ENCODE results near the gene TSPAN7.

TSPAN7 gene

DNA sequence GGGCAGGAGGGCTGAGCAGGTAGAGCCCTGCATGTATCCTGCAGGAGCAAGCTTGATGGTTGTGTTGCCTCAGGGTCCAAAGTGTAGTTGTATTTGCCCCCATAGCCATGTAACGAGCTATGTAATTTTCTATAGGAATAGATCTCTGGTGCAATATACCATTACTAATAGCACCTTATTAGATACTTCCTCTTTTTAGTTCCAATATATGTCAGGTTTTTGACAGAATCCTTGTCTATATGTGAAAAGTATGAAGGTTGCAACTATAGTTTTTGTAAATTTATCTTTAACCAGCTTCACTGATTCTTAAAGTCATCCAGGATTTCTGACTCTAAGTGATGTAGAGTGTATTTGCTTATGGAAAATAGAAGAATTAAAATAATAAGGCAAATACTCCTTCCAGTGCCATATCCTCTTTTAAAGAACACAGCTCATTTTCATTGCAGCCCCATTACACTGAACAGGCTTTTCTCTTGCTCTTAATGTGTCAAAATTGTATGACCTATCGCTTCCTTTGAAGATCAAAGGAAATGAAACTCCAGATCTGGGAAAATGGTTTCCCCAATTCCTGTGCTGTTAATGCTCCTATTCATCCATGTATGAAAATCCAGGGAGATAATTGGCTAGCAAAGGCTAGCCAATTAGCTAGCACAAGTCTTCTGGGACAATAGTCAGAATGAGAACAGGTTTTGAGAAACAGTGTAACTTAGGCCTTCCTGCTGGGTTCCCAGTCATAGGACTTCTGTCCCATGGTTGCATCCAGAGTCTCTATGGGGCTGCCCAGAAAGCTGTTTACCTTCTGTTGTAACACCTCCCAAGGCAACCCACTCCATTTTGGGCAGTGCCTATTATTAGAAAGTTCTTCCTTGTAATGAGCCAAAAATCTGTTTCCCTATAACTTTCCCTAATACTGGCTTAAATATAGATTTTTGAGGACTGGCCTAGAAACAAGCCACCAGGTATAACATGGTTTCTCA, 90.6 kb downstream of the TSPAN7 start:
- TF ChIP-seq, protein P1, sequence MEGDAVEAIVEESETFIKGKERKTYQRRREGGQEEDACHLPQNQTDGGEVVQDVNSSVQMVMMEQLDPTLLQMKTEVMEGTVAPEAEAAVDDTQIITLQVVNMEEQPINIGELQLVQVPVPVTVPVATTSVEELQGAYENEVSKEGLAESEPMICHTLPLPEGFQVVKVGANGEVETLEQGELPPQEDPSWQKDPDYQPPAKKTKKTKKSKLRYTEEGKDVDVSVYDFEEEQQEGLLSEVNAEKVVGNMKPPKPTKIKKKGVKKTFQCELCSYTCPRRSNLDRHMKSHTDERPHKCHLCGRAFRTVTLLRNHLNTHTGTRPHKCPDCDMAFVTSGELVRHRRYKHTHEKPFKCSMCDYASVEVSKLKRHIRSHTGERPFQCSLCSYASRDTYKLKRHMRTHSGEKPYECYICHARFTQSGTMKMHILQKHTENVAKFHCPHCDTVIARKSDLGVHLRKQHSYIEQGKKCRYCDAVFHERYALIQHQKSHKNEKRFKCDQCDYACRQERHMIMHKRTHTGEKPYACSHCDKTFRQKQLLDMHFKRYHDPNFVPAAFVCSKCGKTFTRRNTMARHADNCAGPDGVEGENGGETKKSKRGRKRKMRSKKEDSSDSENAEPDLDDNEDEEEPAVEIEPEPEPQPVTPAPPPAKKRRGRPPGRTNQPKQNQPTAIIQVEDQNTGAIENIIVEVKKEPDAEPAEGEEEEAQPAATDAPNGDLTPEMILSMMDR (IDR thresholded peaks at IDR 0.05; ENCODE audit: insufficient read depth, low read length, missing control alignments): no peak
- DNase-seq (ENCODE audit: low read depth, low spot score): no peak
- POLR2A ChIA-PET: no interaction called here
- H3K4me3 ChIP-seq (ENCODE audit: low read depth, low read length): no peak overlapping the region
- CTCF ChIA-PET: no interaction called here

DNA sequence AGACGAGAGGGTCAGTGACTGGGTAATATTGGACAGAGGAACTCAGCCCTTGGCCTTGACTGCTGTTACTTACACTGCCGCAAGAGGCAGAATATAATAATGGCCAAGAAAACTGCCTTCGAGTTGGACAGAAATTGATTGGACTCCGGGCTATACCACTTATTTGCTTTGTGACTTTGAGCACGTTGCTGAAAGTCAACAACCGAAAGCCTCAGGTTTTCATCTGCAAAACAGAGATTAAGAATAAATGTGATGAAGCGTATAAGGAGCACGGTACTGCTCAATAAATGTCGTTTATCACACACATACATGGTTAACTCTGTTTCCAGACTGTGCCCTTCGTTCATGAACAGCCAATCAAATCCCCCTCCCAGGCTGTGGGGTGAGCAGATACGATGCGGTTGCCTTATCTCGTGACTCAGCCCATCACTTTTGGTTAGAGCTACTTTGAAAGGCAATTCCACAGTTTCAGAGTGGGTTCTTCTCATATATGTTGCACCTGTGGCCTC, 91.6 kb downstream of the TSPAN7 start:
- TF ChIP-seq, protein P1 (IDR thresholded peaks at IDR 0.05; ENCODE audit: insufficient read depth, low read length, missing control alignments): no peak
- DNase-seq (ENCODE audit: low read depth, low spot score): no peak
- CTCF ChIA-PET: no interaction called here
- POLR2A ChIA-PET: no interaction called here
- H3K4me3 ChIP-seq (ENCODE audit: low read depth, low read length): no peak overlapping the region

DNA sequence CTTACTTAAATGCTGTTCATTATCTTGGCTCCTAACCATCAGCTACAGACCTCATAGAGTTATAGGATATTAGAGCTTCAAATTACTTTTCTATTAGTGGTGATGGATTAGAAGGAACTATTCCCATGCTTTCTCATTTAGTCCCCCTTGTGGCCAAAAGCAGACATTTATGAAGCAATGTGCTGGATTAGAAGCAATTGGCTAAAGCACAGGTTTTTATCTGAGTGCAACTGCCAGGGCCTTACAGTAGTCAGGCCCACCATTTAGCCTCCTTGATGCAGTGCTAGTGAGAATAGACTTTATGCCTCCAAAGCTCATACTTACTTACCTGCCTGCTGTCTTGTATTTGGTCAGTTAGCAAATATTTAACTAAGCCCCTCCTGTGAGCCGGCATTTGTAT, 93.0 kb downstream of the TSPAN7 start:
- ChIA-PET POLR2A (no interaction called here), CTCF (interaction anchor here (0.6 to 0.8 kb wide), 2 partner anchors 319 to 323 kb away, joined by 3 read pairs; no protein-coding TSS in a partner anchor)
- H3K4me3 ChIP-seq (ENCODE audit: low read depth, low read length): no peak overlapping the region
- DNase-seq (ENCODE audit: low read depth, low spot score): no peak
- TF ChIP-seq, protein P1 (IDR thresholded peaks at IDR 0.05; ENCODE audit: insufficient read depth, low read length, missing control alignments): no peak

DNA sequence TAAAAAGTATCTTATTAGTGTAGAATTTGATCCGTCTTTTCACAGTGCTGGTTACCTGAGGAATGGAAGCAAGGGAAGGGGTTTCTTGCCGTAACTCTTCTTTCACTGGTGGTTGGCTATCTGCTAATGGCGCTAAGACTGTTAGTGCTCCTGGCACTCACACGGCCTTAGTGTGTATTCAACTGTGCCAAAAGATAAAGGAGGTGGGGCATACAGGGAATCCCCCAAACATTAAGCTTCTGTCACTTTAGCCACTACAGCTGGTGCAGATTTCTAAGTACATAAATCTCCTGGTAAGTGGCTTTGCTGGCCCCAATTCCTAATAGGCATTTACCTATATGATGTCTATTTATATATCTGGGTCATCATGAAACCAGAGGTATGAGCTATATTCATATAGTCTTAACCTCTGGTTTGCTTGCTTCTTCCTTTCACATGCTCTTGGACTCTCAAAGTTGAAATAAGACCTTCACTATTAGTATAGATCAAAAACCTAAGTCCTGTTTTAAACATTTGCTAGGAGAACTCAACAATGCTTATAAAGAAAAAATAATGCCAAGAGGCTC, 95.1 kb downstream of the TSPAN7 start:
- DNase-seq (ENCODE audit: low read depth, low spot score): no peak
- CTCF ChIA-PET: interaction anchor here (0.9 to 1.3 kb wide), 2 partner anchors 16 to 321 kb away, joined by 3 to 4 read pairs; no protein-coding TSS in a partner anchor

DNA sequence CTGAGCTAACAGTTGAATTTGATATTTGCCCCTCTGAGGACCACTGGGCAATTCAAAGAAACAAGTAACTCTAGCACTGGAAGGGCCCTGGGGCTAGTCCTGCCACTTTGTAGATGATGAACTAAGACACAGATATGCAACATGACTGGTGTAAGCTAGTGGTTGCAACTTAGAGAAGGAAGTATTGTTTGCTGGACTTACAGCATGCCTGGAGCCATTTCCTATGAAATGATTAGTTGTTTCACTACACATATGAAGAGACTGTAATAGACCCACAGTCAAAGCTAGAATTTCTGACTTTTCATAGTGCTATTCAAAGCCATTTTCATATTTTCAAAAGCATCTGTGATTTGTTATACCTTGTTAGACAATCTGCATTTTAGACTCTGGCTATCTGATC, 96.2 kb downstream of the TSPAN7 start:
- no peak overlapping the region for H3K4me3 ChIP-seq (ENCODE audit: low read depth, low read length)
- DNase-seq (ENCODE audit: low read depth, low spot score): no peak
- TF ChIP-seq, protein P1 (IDR thresholded peaks at IDR 0.05; ENCODE audit: insufficient read depth, low read length, missing control alignments): no peak
- CTCF ChIA-PET: interaction anchor here (0.6 kb wide), 1 partner anchor 1046 kb away, joined by 3 read pairs; no protein-coding TSS in a partner anchor
- POLR2A ChIA-PET: no interaction called here

More for the DNA sequence above, 95.1 kb downstream of the TSPAN7 start:
- POLR2A ChIA-PET: no interaction called here
- TF ChIP-seq, protein P1 (IDR thresholded peaks at IDR 0.05; ENCODE audit: insufficient read depth, low read length, missing control alignments): no peak
- no peak overlapping the region for H3K4me3 ChIP-seq (ENCODE audit: low read depth, low read length)

All from AG04449 (cell line).